ENCODE measurements around the gene ACAA1. TPM values are rescaled to one million over a fixed set of nuclear protein-coding genes. Genes with fewer than 3 reads are reported as not detected.

Gene ACAA1
- total and polyA plus RNA-seq, 2 of the 13 experiments (the other 11 are each of a cell fraction or from before 2014, with no cell fraction given) = 60.8 to 188 TPM

GRCh38 chr3:38129058-38129457 lies 7.9 kb downstream of the ACAA1 start:
- ChIA-PET CTCF (ENCODE audit: low intra/inter-chr PET ratio, low total read pairs) (no interaction called here), POLR2A (interaction anchor here (6.9 kb wide), 1 partner anchor 10 kb away, joined by 87 read pairs; no protein-coding TSS in a partner anchor)
- TF ChIP-seq, protein P1, sequence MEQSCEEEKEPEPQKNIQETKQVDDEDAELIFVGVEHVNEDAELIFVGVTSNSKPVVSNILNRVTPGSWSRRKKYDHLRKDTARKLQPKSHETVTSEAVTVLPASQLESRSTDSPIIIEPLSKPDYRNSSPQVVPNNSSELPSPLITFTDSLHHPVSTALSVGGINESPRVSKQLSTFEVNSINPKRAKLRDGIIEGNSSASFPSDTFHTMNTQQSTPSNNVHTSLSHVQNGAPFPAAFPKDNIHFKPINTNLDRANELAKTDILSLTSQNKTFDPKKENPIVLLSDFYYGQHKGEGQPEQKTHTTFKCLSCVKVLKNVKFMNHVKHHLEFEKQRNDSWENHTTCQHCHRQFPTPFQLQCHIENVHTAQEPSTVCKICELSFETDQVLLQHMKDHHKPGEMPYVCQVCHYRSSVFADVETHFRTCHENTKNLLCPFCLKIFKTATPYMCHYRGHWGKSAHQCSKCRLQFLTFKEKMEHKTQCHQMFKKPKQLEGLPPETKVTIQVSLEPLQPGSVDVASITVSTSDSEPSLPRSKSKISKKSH (CRISPR knock-in tag; IDR thresholded peaks at IDR 0.05; ENCODE audit: borderline replicate concordance) = no peak
- TF ChIP-seq ZNF382 (CRISPR knock-in tag; IDR thresholded peaks at IDR 0.05; ENCODE audit: borderline replicate concordance) = no peak
- TF ChIP-seq HIVEP1 (CRISPR knock-in tag; IDR thresholded peaks at IDR 0.05) = no peak
- TF ChIP-seq JARID2 (CRISPR knock-in tag; IDR thresholded peaks at IDR 0.05; ENCODE audit: insufficient replicate concordance) = no peak
- TF ChIP-seq GPN1 (CRISPR knock-in tag; IDR thresholded peaks at IDR 0.05; ENCODE audit: borderline replicate concordance) = no peak
- TF ChIP-seq ZNF792 (CRISPR knock-in tag; IDR thresholded peaks at IDR 0.05) = no peak
- TF ChIP-seq SALL1 (CRISPR knock-in tag; IDR thresholded peaks at IDR 0.05) = no peak
- TF ChIP-seq, protein P2, sequence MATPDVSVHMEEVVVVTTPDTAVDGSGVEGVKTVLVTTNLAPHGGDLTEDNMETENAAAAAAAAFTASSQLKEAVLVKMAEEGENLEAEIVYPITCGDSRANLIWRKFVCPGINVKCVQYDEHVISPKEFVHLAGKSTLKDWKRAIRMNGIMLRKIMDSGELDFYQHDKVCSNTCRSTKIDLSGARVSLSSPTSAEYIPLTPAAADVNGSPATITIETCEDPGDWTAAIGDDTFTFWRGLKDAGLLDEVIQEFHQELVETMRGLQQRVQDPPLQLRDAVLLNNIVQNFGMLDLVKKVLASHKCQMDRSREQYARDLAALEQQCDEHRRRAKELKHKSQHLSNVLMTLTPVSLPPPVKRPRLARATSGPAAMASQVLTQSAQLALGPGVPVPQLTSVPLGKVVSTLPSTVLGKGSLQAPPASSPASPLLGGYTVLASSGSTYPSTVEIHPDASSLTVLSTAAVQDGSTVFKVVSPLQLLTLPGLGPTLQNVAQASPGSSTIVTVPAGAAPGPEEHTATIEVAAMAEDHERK (CRISPR knock-in tag; IDR thresholded peaks at IDR 0.05; ENCODE audit: low read depth) = no peak
- no peak for TF ChIP-seq RAD21 (CRISPR knock-in tag; IDR thresholded peaks at IDR 0.05)
- intact Hi-C loops (cut with micrococcal nuclease; ENCODE audit: unreplicated experiment) = no loop called here
- ATAC-seq (no peak), FAIRE-seq (no peak), DNase-seq (ENCODE audit: low spot score) (no peak)
- Histone ChIP-seq H2AFZ (ENCODE audit: low read length) (no peak overlapping the region), H4K20me1 (ENCODE audit: insufficient read depth, low read length) (peaks cover 43% of the 10 kb centered on the region), H3K9me3 (ENCODE audit: low read length) (no peaks in the 10 kb centered on the region), H3K27me3 (ENCODE audit: control insufficient read depth in 1 of 2, insufficient read depth in 2 of 2, low read length in 2 of 2) (no peaks in the 10 kb centered on the region), H3K4me3 (replicated peaks in 1 of 3; ENCODE audit: insufficient read depth in 1 of 3, low read depth in 2 of 3, low read length in 3 of 3) (no peak overlapping the region), H3K9ac (ENCODE audit: insufficient read depth, low read depth, low read length) (no peak overlapping the region), H3K4me2 (ENCODE audit: low read depth, low read length) (peak overlapping the region; percentile 2; the same call in 1 of the 2 replicates), H3K27ac (ENCODE audit: extremely low read length, insufficient read depth, low read length) (peak overlapping the region; percentile 97), H3K79me2 (ENCODE audit: insufficient read depth, low read length) (peaks cover 54% of the 10 kb centered on the region), H3K36me3 (replicated peaks in 1 of 2; ENCODE audit: control insufficient read depth in 1 of 2, insufficient read depth in 2 of 2, low read length in 2 of 2) (peaks cover 40 to 86% of the 10 kb centered on the region in 2 experiments), H3K4me1 (ENCODE audit: insufficient read depth, low read length) (peaks cover 100% of the 10 kb centered on the region)
- 96% methylated on average over 3 of the region's 5 CpGs for WGBS (ENCODE audit: low lambda C conversion rate)
- BruUV-seq (replicated peaks) = no TSS peak
- in situ Hi-C loops (cut with HindIII; ENCODE audit: extremely low pct_ligation_motif_present, low pct_unique_long_range_greater_than_20kb) = loop anchor here (25.0 kb wide), 1 partner anchor 333 kb away; the partner anchor contains the start of gene ACVR2B
